Measurements from ENCODE around the gene ABLIM2. TPM values are rescaled to one million over a fixed set of nuclear protein-coding genes. Genes with fewer than 3 reads are reported as not detected.

ABLIM2 gene
- total and polyA plus RNA-seq, 10 of the 15 experiments (the other 5 are each of a cell fraction or from before 2014, with no cell fraction given): 0.03 to 0.15 (median 0.05) TPM; not detected in 7

DNA sequence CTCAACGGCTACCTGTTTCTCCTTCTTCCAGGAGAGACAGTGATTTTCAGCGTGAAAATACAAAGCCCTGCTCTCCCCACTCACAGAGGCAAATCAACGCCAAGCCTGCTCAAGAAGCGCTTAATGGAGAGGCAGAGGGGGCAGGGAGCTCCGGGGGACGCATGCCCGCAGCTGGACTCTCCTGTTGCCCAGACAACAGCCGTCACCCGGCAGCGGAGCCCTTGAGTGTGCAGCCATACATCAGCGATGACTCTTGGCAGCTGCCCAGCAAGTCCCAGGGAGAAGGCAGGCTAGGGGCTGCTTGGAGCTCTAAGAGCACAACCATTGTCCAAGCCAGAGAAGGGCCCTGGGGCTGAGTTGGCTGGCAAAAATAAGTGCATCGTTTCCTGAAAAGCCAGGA lies 148.0 kb downstream of the ABLIM2 start (continued):
- TF ChIP-seq, protein P1, sequence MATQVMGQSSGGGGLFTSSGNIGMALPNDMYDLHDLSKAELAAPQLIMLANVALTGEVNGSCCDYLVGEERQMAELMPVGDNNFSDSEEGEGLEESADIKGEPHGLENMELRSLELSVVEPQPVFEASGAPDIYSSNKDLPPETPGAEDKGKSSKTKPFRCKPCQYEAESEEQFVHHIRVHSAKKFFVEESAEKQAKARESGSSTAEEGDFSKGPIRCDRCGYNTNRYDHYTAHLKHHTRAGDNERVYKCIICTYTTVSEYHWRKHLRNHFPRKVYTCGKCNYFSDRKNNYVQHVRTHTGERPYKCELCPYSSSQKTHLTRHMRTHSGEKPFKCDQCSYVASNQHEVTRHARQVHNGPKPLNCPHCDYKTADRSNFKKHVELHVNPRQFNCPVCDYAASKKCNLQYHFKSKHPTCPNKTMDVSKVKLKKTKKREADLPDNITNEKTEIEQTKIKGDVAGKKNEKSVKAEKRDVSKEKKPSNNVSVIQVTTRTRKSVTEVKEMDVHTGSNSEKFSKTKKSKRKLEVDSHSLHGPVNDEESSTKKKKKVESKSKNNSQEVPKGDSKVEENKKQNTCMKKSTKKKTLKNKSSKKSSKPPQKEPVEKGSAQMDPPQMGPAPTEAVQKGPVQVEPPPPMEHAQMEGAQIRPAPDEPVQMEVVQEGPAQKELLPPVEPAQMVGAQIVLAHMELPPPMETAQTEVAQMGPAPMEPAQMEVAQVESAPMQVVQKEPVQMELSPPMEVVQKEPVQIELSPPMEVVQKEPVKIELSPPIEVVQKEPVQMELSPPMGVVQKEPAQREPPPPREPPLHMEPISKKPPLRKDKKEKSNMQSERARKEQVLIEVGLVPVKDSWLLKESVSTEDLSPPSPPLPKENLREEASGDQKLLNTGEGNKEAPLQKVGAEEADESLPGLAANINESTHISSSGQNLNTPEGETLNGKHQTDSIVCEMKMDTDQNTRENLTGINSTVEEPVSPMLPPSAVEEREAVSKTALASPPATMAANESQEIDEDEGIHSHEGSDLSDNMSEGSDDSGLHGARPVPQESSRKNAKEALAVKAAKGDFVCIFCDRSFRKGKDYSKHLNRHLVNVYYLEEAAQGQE (IDR thresholded peaks at IDR 0.05; ENCODE audit: low read depth, low read length): no peak
- TF ChIP-seq PAX8 (IDR thresholded peaks at IDR 0.05): no peak

DNA sequence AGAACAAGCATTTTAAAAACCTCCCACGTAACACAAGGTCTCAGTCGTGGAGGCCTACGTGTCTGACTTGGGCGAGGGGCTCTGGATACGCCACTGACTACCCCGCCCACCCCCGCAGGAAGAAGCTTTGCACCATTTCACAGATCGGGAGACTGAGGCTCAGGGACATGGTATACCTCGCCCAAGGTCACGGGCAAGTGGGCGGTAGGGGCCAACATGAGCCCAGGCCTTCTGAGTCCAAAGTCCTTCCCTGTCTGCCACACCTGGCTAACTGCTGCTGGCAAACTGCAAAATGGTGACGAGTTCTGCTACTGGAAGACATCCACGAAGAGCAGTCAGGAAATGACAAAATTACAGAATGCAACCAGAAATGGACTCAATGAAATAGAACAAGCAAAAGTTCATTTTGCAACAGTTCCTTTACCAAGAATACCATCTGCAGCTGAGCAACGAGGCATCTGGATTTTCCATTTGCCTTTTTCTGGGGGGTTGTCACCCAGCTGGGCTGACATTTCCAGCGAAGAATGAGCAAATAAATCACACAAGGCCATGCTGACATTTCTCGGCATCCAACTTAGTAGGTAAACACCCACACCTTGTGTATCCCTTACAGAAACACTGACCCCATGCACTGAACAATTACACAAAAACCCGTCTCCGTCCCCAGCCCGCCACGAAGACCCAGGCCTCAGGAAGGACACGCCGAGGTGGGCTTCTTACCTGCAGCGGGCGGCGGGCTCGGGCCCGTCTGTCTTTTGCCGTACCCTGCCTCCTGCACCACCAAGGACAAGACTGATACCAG lies 148.7 kb downstream of the ABLIM2 start:
- Histone ChIP-seq H2AFZ (ENCODE audit: control insufficient read depth, low read depth, low read length) (no peak overlapping the region), H3K4me2 (ENCODE audit: control insufficient read depth, insufficient read depth) (no peak overlapping the region), H3K36me3 (ENCODE audit: control insufficient read depth in 2 of 2, insufficient read depth in 2 of 2, low read length in 1 of 2) (no peaks in the 10 kb centered on the region), H3K4me3 (no peak overlapping the region), H4K20me1 (ENCODE audit: control insufficient read depth, insufficient read depth) (no peaks in the 10 kb centered on the region), H3K9me3 (replicated peaks; ENCODE audit: control insufficient read depth, insufficient read depth, low read length) (no peaks in the 10 kb centered on the region), H3K79me2 (ENCODE audit: control insufficient read depth, insufficient read depth, low read length) (no peaks in the 10 kb centered on the region), H3K27me3 (replicated peaks in 1 of 2; ENCODE audit: control insufficient read depth in 2 of 2, insufficient read depth in 2 of 2, low read length in 1 of 2) (peaks cover 0 to 1% of the 10 kb centered on the region in 2 experiments; a peak in 2 of 4 replicates), H3K27ac (ENCODE audit: control insufficient read depth, insufficient read depth) (no peak overlapping the region), H3K9ac (ENCODE audit: control insufficient read depth, insufficient read depth, low read length) (no peak overlapping the region), H3K4me1 (ENCODE audit: control insufficient read depth, insufficient read depth, low read length) (no peaks in the 10 kb centered on the region)
- FAIRE-seq (no peak), ATAC-seq (no peak), DNase-seq (ENCODE audit: low read depth, low spot score) (no peak)
- ChIA-PET POLR2A (no interaction called here), CTCF (no interaction called here), SMC1A (ENCODE audit: uncharacterized antibody, unreplicated experiment) (interaction anchor here (0.7 kb wide), 1 partner anchor 11 kb away, joined by 4 read pairs; no protein-coding TSS in a partner anchor), RAD21 (ENCODE audit: unreplicated experiment) (no interaction called here)
- intact Hi-C loops (cut with micrococcal nuclease; ENCODE audit: unreplicated experiment): no loop called here
- BruUV-seq (replicated peaks): no TSS peak
- TF ChIP-seq ZNF384 (IDR thresholded peaks at IDR 0.05; ENCODE audit: borderline replicate concordance, low read depth, low read length) (no peak), YBX1 (IDR thresholded peaks at IDR 0.05) (no peak), CBX5 (IDR thresholded peaks at IDR 0.05; ENCODE audit: low read depth) (no peak), KLF5 (IDR thresholded peaks at IDR 0.05; ENCODE audit: partially characterized antibody) (no peak)
- TF ChIP-seq, protein P2, sequence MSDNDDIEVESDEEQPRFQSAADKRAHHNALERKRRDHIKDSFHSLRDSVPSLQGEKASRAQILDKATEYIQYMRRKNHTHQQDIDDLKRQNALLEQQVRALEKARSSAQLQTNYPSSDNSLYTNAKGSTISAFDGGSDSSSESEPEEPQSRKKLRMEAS (IDR thresholded peaks at IDR 0.05; ENCODE audit: low read depth, low read length): no peak
- 49% methylated on average over 27 of the region's 28 CpGs for WGBS (ENCODE audit: insufficient coverage, insufficient replicate concordance, low lambda C conversion rate, missing lambda C conversion rate)
- in situ Hi-C loops (cut with MboI): no loop called here
